Panc1 (cell line): ENCODE results near the gene COL1A2. TPM values are rescaled to one million over a fixed set of nuclear protein-coding genes. Genes with fewer than 3 reads are reported as not detected.

Experiments
- ATAC-seq: fragments of 200-7000 bp; cut with Tn5 transposase; 2 replicates; pipeline ENCODE4 v1.9.1; 2020; ENCODE audit warnings: mild to moderate bottlenecking, moderate library complexity
- BruUV-seq: library from RNA; stranded (reverse); fragments of 400-500 nt; replicated peaks from 2 replicates; lab custom pipeline; 2021; lab: Mats Ljungman, UMichigan
- CTCF ChIA-PET: fragments of 300-600 bp; sonication (Branson Sonifier 250); formaldehyde crosslinking; loops from one replicate; lab custom pipeline; 2022; ENCODE audit warnings: antibody characterized with exemption; lab: Charles Lee
- POLR2A ChIA-PET: fragments of 300-600 bp; sonication (Branson Sonifier 250); formaldehyde crosslinking; loops from one replicate; lab custom pipeline; 2022; ENCODE audit warnings: antibody characterized with exemption; lab: Charles Lee
- DNase-seq: peaks from one replicate; pipeline ENCODE4 v3.0.0-alpha.2; 2010; ENCODE audit warnings: low read depth, low spot score
- H3K27ac ChIP-seq: 2 replicates; pipeline ENCODE4 v1.5.1; 2011; ENCODE audit warnings: mild to moderate bottlenecking, low read length, inconsistent platforms
- H3K27me3 ChIP-seq: fragments of 200-500 bp; sonication (Bioruptor generic); 2 replicates; pipeline ENCODE4 v1.6.0; 2014; ENCODE audit warnings: low read length, inconsistent platforms; ENCODE audit not compliant: control insufficient read depth, insufficient read depth
- H3K36me3 ChIP-seq: fragments of 200-500 bp; sonication (Bioruptor generic); 2 replicates; pipeline ENCODE4 v1.5.1; 2014; ENCODE audit warnings: inconsistent platforms, mild to moderate bottlenecking, low read length, moderate library complexity; ENCODE audit not compliant: control insufficient read depth, insufficient read depth
- H3K4me1 ChIP-seq: 2 replicates; pipeline ENCODE4 v1.5.1; 2011; ENCODE audit warnings: inconsistent platforms, mild to moderate bottlenecking, low read length, moderate library complexity; ENCODE audit not compliant: control insufficient read depth, insufficient read depth
- H3K4me3 ChIP-seq, 2 experiments: 2 replicates each; pipeline ENCODE4 v1.5.1; 2011 to 2012; ENCODE audit warnings: low read depth in 2 of 2, low read length in 2 of 2, mild to moderate bottlenecking in 2 of 2, inconsistent platforms in 1 of 2, moderate library complexity in 1 of 2
- H3K9me3 ChIP-seq: fragments of 200-500 bp; sonication (Bioruptor generic); 2 replicates; pipeline ENCODE4 v1.5.1; 2014; ENCODE audit warnings: low read depth, mild to moderate bottlenecking, inconsistent platforms, low read length, moderate library complexity; ENCODE audit not compliant: control insufficient read depth, insufficient read depth
- CTCF ChIP-seq: fragments of 450-650 bp; IDR thresholded peaks from 2 replicates; pipeline ENCODE4 v1.5.1; 2017; ENCODE audit warnings: mild to moderate bottlenecking
- POLR2AphosphoS5 ChIP-seq: IDR thresholded peaks from 2 replicates; pipeline ENCODE4 v1.6.1; 2012; ENCODE audit warnings: mild to moderate bottlenecking, low read depth, low read length, moderate library complexity
- REST ChIP-seq, 2 experiments: IDR thresholded peaks; 2 replicates each; pipeline ENCODE4 v1.6.1; 2011 to 2012; ENCODE audit warnings: low read depth in 2 of 2, control low read depth in 1 of 2, low read length in 1 of 2, mild to moderate bottlenecking in 1 of 2, moderate library complexity in 1 of 2; ENCODE audit not compliant: insufficient read depth in 1 of 2
- SIN3A ChIP-seq: IDR thresholded peaks from 2 replicates; pipeline ENCODE4 v1.6.1; 2012; ENCODE audit warnings: low read depth, mild to moderate bottlenecking, low read length, moderate library complexity, borderline replicate concordance; ENCODE audit not compliant: insufficient read depth
- TCF7L2 ChIP-seq: IDR thresholded peaks from 2 replicates; pipeline ENCODE4 v1.6.1; 2011; ENCODE audit warnings: mild to moderate bottlenecking, low read depth, low read length, inconsistent platforms
- in situ Hi-C: cut with HindIII; loops from 2 replicates; pipeline ENCODE4 v1.10.0; 2016; ENCODE audit warnings: low sequenced_read_pairs, low pct_unique_long_range_greater_than_20kb
- intact Hi-C: fragments of 100-400 bp; cut with micrococcal nuclease; formaldehyde crosslinking; loops from one replicate; pipeline ENCODE4 v1.10.0; 2022; ENCODE audit not compliant: unreplicated experiment
- total RNA-seq: library from RNA; stranded (reverse); gene quantifications from one replicate; pipeline ENCODE4 v1.2.1, GENCODE V29; 2021; ENCODE audit not compliant: unreplicated experiment

The COL1A2 gene
- total RNA-seq, 1 experiment from 2014 or later = 1.3 TPM

- ChIA-PET CTCF (no interaction called here), POLR2A (no interaction called here)
- Histone ChIP-seq H3K9me3 (no peaks in the 10 kb centered on the region), H3K27me3 (no peaks in the 10 kb centered on the region), H3K4me3 (no peak overlapping the region), H3K4me1 (no peaks in the 10 kb centered on the region), H3K27ac (no peak overlapping the region), H3K36me3 (no peaks in the 10 kb centered on the region)
- DNase-seq (no peak), ATAC-seq (no peak)
- in situ Hi-C loops (no loop called here), intact Hi-C loops (no loop called here)
- no TSS peak for BruUV-seq
- TF ChIP-seq TCF7L2 (no peak), POLR2AphosphoS5 (no peak)
Observed at GRCh38 chr7:94466516-94466915, 71.8 kb downstream of the COL1A2 start.

- H3K4me1 ChIP-seq = no peaks in the 10 kb centered on the region
- no peaks in the 10 kb centered on the region for H3K9me3 ChIP-seq
- in situ Hi-C loops (no loop called here), intact Hi-C loops (no loop called here)
- ATAC-seq (no peak), DNase-seq (no peak)
- H3K36me3 ChIP-seq = no peaks in the 10 kb centered on the region
- no TSS peak for BruUV-seq
- no peaks in the 10 kb centered on the region; the same call in 1 of the 2 replicates for H3K27me3 ChIP-seq
- TF ChIP-seq SIN3A (no peak), REST (IDR thresholded peaks at IDR 0.05; ENCODE audit: insufficient read depth in 1 of 2, low read depth in 2 of 2, low read length in 1 of 2) (no peak), CTCF (no peak), TCF7L2 (no peak), POLR2AphosphoS5 (no peak)
- POLR2A ChIA-PET = no interaction called here
- no peak overlapping the region for H3K4me3 ChIP-seq
- no peak overlapping the region for H3K27ac ChIP-seq
- CTCF ChIA-PET = no interaction called here
Observed at GRCh38 chr7:94471604-94472003, 76.9 kb downstream of the COL1A2 start.

- no peak for DNase-seq
- Histone ChIP-seq H3K4me1 (no peaks in the 10 kb centered on the region), H3K4me3 (no peak overlapping the region), H3K9me3 (no peaks in the 10 kb centered on the region), H3K27ac (no peak overlapping the region), H3K27me3 (no peaks in the 10 kb centered on the region; the same call in 1 of the 2 replicates), H3K36me3 (no peaks in the 10 kb centered on the region)
- intact Hi-C loops (no loop called here), in situ Hi-C loops (no loop called here)
- TF ChIP-seq TCF7L2 (no peak), SIN3A (no peak), POLR2AphosphoS5 (no peak), REST (IDR thresholded peaks at IDR 0.05; ENCODE audit: insufficient read depth in 1 of 2, low read depth in 2 of 2, low read length in 1 of 2) (no peak), CTCF (no peak)
- CTCF ChIA-PET = no interaction called here
- no peak for ATAC-seq
- BruUV-seq = no TSS peak
- POLR2A ChIA-PET = no interaction called here
Observed at GRCh38 chr7:94472608-94473007, 77.9 kb downstream of the COL1A2 start.
